Type B pancreatic cell (in vitro differentiated cells): ENCODE measurements around the gene RPTOR. TPM values are rescaled to one million over a fixed set of nuclear protein-coding genes. Genes with fewer than 3 reads are reported as not detected.

Experiments
- DNase-seq: peaks from one replicate; pipeline ENCODE4 v3.0.0; 2021; ENCODE audit warnings: mixed read lengths; ENCODE audit not compliant: unreplicated experiment; ENCODE audit errors: extremely low spot score
- H3K27ac Mint-ChIP-seq: 2 replicates; pipeline ENCODE4 v1.8.0; 2021; ENCODE audit warnings: mild to moderate bottlenecking, mixed read lengths
- H3K27me3 Mint-ChIP-seq: 2 replicates; pipeline ENCODE4 v1.8.0; 2021; ENCODE audit warnings: mixed read lengths
- H3K36me3 Mint-ChIP-seq: 2 replicates; pipeline ENCODE4 v1.8.0; 2021; ENCODE audit warnings: mixed read lengths
- H3K4me1 Mint-ChIP-seq: one replicate; pipeline ENCODE4 v1.8.0; 2021; ENCODE audit warnings: mixed read lengths; ENCODE audit not compliant: unreplicated experiment
- H3K4me3 Mint-ChIP-seq: 2 replicates; pipeline ENCODE4 v1.8.0; 2021; ENCODE audit warnings: mild to moderate bottlenecking, mixed read lengths
- H3K9me3 Mint-ChIP-seq: 2 replicates; pipeline ENCODE4 v1.8.0; 2021; ENCODE audit warnings: mixed read lengths
- CTCF ChIP-seq: fragments of 200-600 bp; sonication (generic); conservative IDR thresholded peaks from 2 replicates; pipeline ENCODE4 v1.5.0; 2021; ENCODE audit warnings: antibody characterized with exemption, mild to moderate bottlenecking
- total RNA-seq: library from RNA; stranded (reverse); gene quantifications from 2 replicates; pipeline ENCODE4 v1.2.1, GENCODE V29; 2021; ENCODE audit warnings: low replicate concordance

RPTOR gene
- total RNA-seq, 1 donor from 2014 or later = 39.8 TPM

DNA sequence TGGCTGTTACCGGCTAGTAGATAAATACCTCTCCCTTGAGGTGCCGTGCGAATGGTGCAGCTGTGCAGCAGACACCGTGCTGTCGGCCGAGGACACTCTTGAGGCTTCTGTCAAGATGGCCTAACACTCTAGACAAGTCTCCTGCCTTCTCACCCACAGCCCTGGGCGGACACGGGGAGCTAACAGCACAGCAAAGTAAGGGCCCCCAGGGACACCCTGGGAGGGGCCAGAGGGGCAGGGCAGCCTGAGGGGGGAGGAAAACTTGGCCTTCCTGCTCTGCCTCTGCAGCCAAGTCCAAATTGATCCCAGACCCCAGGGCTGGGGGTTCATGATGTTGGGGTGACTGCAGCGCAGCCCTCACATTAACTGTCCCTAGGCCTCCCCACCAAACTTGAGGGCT, 210.2 kb downstream of the RPTOR start:
- H3K36me3 Mint-ChIP-seq = peaks cover 32% of the 10 kb centered on the region

GRCh38 chr17:80755650-80756405, 211.2 kb downstream of the RPTOR start:
- H3K27ac Mint-ChIP-seq = no peak overlapping the region
- H3K27me3 Mint-ChIP-seq = no peaks in the 10 kb centered on the region
- H3K9me3 Mint-ChIP-seq = no peaks in the 10 kb centered on the region
- DNase-seq = peak; percentile 3
- peaks cover 32% of the 10 kb centered on the region for H3K36me3 Mint-ChIP-seq
- peaks cover 28% of the 10 kb centered on the region for H3K4me1 Mint-ChIP-seq
- H3K4me3 Mint-ChIP-seq = no peak overlapping the region
- TF ChIP-seq CTCF = peak; percentile 22

More for the DNA sequence above, 210.2 kb downstream of the RPTOR start:
- no peak for TF ChIP-seq CTCF
- H3K27me3 Mint-ChIP-seq = no peaks in the 10 kb centered on the region
- no peaks in the 10 kb centered on the region for H3K9me3 Mint-ChIP-seq
- DNase-seq = peak; percentile 32
- peaks cover 29% of the 10 kb centered on the region for H3K4me1 Mint-ChIP-seq
- H3K4me3 Mint-ChIP-seq = no peak overlapping the region
- H3K27ac Mint-ChIP-seq = no peak overlapping the region

GRCh38 chr17:80758481-80759376, 214.1 kb downstream of the RPTOR start:
- TF ChIP-seq CTCF = no peak
- H3K27ac Mint-ChIP-seq = no peak overlapping the region
- no peaks in the 10 kb centered on the region for H3K9me3 Mint-ChIP-seq
- peaks cover 29% of the 10 kb centered on the region for H3K36me3 Mint-ChIP-seq
- H3K27me3 Mint-ChIP-seq = no peaks in the 10 kb centered on the region
- DNase-seq = peak; percentile 31
- peaks cover 15% of the 10 kb centered on the region for H3K4me1 Mint-ChIP-seq
- H3K4me3 Mint-ChIP-seq = no peak overlapping the region

- peaks cover 11% of the 10 kb centered on the region for H3K4me1 Mint-ChIP-seq
- no peak overlapping the region for H3K4me3 Mint-ChIP-seq
- peaks cover 24% of the 10 kb centered on the region for H3K36me3 Mint-ChIP-seq
- no peaks in the 10 kb centered on the region for H3K9me3 Mint-ChIP-seq
- H3K27ac Mint-ChIP-seq = no peak overlapping the region
- no peaks in the 10 kb centered on the region for H3K27me3 Mint-ChIP-seq
- TF ChIP-seq CTCF = no peak
- peak; percentile 4 for DNase-seq
Measured at GRCh38 chr17:80759377-80759673, 214.7 kb downstream of the RPTOR start.

DNA sequence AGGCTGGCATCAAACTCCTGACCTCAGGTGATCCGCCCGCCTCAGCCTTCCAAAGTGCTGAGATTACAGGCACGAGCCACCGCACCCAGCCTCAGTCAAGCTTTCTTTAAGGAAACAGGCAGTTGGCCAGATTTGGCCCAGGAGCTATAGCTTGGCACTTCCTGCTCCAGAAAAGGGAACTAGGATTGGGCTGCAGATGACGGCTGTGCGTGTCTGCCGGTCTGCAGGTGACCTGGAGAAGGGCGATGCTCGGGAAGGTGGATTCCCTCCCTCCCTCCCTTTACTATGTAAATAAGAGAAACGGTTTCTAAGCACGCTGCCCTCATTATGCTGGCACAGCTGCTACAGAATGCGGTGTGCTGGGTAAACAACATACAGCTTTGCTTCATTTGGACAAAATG, 215.9 kb downstream of the RPTOR start:
- peak; percentile 44 for DNase-seq
- Mint-ChIP-seq H3K27me3 (no peaks in the 10 kb centered on the region), H3K9me3 (no peaks in the 10 kb centered on the region)

More for the DNA sequence above, 215.9 kb downstream of the RPTOR start:
- Mint-ChIP-seq H3K4me3 (no peak overlapping the region), H3K4me1 (peaks cover 11% of the 10 kb centered on the region), H3K36me3 (peaks cover 19% of the 10 kb centered on the region), H3K27ac (no peak overlapping the region)
- no peak for TF ChIP-seq CTCF
